Measurements from ENCODE around the gene PATJ.
"Not testable (repeated sequence)": the region's sequence is repeated elsewhere in the genome, so short reads cannot be mapped to it uniquely, and the experiment has no call there.

The PATJ gene

DNA sequence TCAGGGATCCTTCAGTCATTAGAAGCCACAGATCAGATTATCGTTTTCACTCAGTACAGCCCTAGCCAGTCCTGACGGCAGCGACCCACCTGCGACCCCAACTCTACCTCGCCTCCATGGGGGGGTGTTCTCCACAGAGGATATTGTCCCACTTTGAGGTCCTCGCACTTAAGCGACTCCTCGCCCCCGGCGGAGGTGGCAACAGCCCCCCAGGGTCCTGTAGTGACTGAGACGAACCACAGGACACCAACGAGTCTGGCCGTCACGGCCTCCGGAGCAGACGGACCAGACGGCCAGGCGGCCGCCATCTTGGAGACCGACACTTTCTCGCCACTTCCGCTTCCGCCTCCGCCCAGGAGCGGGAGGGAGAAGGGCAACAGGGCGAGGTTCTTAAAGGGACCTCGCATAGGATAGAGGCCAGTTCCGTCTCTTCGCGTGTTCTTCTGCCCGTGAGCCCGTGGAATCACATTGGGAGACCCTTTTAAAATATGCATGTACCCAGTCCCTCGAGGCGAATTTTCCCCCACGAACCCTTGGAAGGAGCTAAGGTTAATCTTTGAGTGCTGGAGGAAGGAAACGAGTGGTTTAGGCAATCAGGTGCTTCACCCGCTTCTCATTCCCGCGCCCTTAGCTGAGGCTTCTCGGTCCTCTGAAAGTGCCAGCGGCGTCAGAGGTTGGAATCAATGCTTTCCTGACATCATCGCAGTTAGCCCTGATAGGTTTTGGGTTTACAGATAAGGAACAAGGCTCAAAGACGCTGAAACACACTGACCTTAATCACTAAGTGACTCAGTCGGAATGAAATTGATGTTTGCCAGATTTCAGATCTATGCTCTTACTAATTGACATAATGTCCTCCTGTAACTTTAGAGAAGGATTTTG is 17.2 kb upstream of the PATJ start, which contains the start of gene TM2D1:
Gene TM2D1, minus strand, starts transcription at position 329 of the 882 bp plus-strand sequence. Its CDS starts 21 bp downstream, at position 308.
- H3K79me2 ChIP-seq, result peaks cover 12% of the 10 kb centered on the region
- TF ChIP-seq, protein P1, sequence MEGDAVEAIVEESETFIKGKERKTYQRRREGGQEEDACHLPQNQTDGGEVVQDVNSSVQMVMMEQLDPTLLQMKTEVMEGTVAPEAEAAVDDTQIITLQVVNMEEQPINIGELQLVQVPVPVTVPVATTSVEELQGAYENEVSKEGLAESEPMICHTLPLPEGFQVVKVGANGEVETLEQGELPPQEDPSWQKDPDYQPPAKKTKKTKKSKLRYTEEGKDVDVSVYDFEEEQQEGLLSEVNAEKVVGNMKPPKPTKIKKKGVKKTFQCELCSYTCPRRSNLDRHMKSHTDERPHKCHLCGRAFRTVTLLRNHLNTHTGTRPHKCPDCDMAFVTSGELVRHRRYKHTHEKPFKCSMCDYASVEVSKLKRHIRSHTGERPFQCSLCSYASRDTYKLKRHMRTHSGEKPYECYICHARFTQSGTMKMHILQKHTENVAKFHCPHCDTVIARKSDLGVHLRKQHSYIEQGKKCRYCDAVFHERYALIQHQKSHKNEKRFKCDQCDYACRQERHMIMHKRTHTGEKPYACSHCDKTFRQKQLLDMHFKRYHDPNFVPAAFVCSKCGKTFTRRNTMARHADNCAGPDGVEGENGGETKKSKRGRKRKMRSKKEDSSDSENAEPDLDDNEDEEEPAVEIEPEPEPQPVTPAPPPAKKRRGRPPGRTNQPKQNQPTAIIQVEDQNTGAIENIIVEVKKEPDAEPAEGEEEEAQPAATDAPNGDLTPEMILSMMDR (IDR thresholded peaks at IDR 0.05), result no peak
- no peaks in the 10 kb centered on the region for H3K36me3 ChIP-seq (ENCODE audit: control insufficient read depth, insufficient read depth, low read length)
- H3K4me2 ChIP-seq (ENCODE audit: low read length), result peak within 1 kb of the TSS; percentile 75
- peak within 1 kb of the TSS; percentile 97 for H2AFZ ChIP-seq
- H3K9ac ChIP-seq, result peak within 1 kb of the TSS; percentile 67
- peak within 1 kb of the TSS; percentile 95 for H3K4me3 ChIP-seq (ENCODE audit: low read depth, low read length)
- H3K9me3 ChIP-seq (ENCODE audit: control insufficient read depth, low read length), result no peaks in the 10 kb centered on the region
- no peaks in the 10 kb centered on the region for H3K27me3 ChIP-seq (ENCODE audit: control insufficient read depth, insufficient read depth, low read length)
- H3K27ac ChIP-seq, result peak within 1 kb of the TSS; percentile 83
- H3K4me1 ChIP-seq, result peaks cover 2% of the 10 kb centered on the region

DNA sequence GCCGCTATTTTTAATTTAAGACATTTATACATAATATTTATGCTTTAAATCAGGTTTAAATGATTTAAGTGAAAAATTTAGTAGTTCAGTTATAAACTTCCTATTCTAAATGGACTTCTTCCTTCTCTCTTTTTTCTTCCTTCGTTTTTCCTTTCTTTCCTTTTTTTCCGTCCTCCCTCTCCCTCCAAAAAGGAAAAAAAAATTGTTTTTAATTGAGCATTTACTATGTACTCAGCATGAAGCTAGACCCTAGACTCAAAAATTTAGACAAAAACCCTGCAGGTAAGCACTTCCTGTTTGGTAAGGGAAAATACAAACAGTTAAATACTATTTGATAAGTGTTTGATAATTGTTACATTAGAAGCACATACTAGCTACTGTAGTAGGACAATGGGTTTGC is 14.7 kb upstream of the PATJ start:
- H3K79me2 ChIP-seq, result peaks cover 12% of the 10 kb centered on the region
- H3K4me2 ChIP-seq (ENCODE audit: low read length), result no peak overlapping the region
- TF ChIP-seq, protein P1 (IDR thresholded peaks at IDR 0.05), result no peak

GRCh38 chr1:61730679-61731078 is 11.6 kb upstream of the PATJ start:
- not testable (repeated sequence) for H2AFZ ChIP-seq; H3K4me2 ChIP-seq (ENCODE audit: low read length); H3K79me2 ChIP-seq; H3K27ac ChIP-seq; H3K9me3 ChIP-seq (ENCODE audit: control insufficient read depth, low read length); H3K27me3 ChIP-seq (ENCODE audit: control insufficient read depth, insufficient read depth, low read length); H3K4me3 ChIP-seq (ENCODE audit: low read depth, low read length); H3K36me3 ChIP-seq (ENCODE audit: control insufficient read depth, insufficient read depth, low read length); H3K4me1 ChIP-seq; H3K9ac ChIP-seq

More for the DNA sequence above, 14.7 kb upstream of the PATJ start:
- H3K27me3 ChIP-seq (ENCODE audit: control insufficient read depth, insufficient read depth, low read length), result no peaks in the 10 kb centered on the region
- no peak overlapping the region for H3K4me3 ChIP-seq (ENCODE audit: low read depth, low read length)
- no peaks in the 10 kb centered on the region for H3K36me3 ChIP-seq (ENCODE audit: control insufficient read depth, insufficient read depth, low read length)
- H2AFZ ChIP-seq, result no peak overlapping the region
- peaks cover 2% of the 10 kb centered on the region for H3K4me1 ChIP-seq
- no peak overlapping the region for H3K9ac ChIP-seq
- no peak overlapping the region for H3K27ac ChIP-seq
- H3K9me3 ChIP-seq (ENCODE audit: control insufficient read depth, low read length), result no peaks in the 10 kb centered on the region

- TF ChIP-seq, protein P1 (IDR thresholded peaks at IDR 0.05), result no peak
- Histone ChIP-seq H3K27me3 (ENCODE audit: control insufficient read depth, insufficient read depth, low read length) (no peaks in the 10 kb centered on the region), H3K4me1 (no peaks in the 10 kb centered on the region), H3K79me2 (no peaks in the 10 kb centered on the region), H3K9me3 (ENCODE audit: control insufficient read depth, low read length) (no peaks in the 10 kb centered on the region), H3K9ac (no peak overlapping the region), H3K27ac (no peak overlapping the region), H3K36me3 (ENCODE audit: control insufficient read depth, insufficient read depth, low read length) (no peaks in the 10 kb centered on the region), H3K4me2 (ENCODE audit: low read length) (no peak overlapping the region), H2AFZ (no peak overlapping the region), H3K4me3 (ENCODE audit: low read depth, low read length) (no peak overlapping the region)
These were observed 9.6 kb upstream of the PATJ start for GRCh38 chr1:61732726-61733125.

GRCh38 chr1:61740751-61741700 is 1.3 kb upstream of the PATJ start:
- no peaks in the 10 kb centered on the region for H3K27me3 ChIP-seq (ENCODE audit: control insufficient read depth, insufficient read depth, low read length)
- H3K9ac ChIP-seq, result no peak overlapping the region
- H3K4me3 ChIP-seq (ENCODE audit: low read depth, low read length), result peak overlapping the region; percentile 65
- peaks cover 2% of the 10 kb centered on the region for H3K79me2 ChIP-seq
- H2AFZ ChIP-seq, result peak overlapping the region; percentile 75
- peak overlapping the region; percentile 93 for H3K4me2 ChIP-seq (ENCODE audit: low read length)
- no peaks in the 10 kb centered on the region for H3K36me3 ChIP-seq (ENCODE audit: control insufficient read depth, insufficient read depth, low read length)
- peaks cover 2% of the 10 kb centered on the region for H3K4me1 ChIP-seq
- TF ChIP-seq, protein P1 (IDR thresholded peaks at IDR 0.05), result no peak
- peak overlapping the region; percentile 81 for H3K27ac ChIP-seq
- H3K9me3 ChIP-seq (ENCODE audit: control insufficient read depth, low read length), result no peaks in the 10 kb centered on the region
